Common myeloid progenitor, CD34-positive (primary cell): ENCODE measurements around the gene KCNB1.

ENCODE experiments used
- CTCF ChIA-PET: fragments of 350-600 bp; sonication (Branson Sonifier 250); formaldehyde crosslinking; loops from one replicate; lab custom pipeline; 2021; ENCODE audit warnings: antibody characterized with exemption; lab: Charles Lee
- POLR2A ChIA-PET: fragments of 350-600 bp; sonication (Branson Sonifier 250); formaldehyde crosslinking; loops from one replicate; lab custom pipeline; 2021; ENCODE audit warnings: antibody characterized with exemption; lab: Charles Lee
- DNase-seq, 3 donors: peaks; one replicate each; pipeline versions ENCODE4 v3.0.0 to v3.0.0-alpha.2; 2013
- H3K27ac ChIP-seq, 2 experiments: 1 replicate in 1 of 2; 2 replicates in 1 of 2; pipeline ENCODE4 v1.7.0; 2013; ENCODE audit warnings: inconsistent platforms in 2 of 2, low read length in 2 of 2, mild to moderate bottlenecking in 2 of 2, low read depth in 1 of 2, moderate library complexity in 1 of 2; ENCODE audit not compliant: severe bottlenecking in 2 of 2, insufficient read depth in 1 of 2, poor library complexity in 1 of 2
- H3K27me3 ChIP-seq, 5 experiments: replicated peaks in 2 of 5; 1 replicate in 3 of 5; 2 replicates in 2 of 5; pipeline versions ENCODE4 v1.6.1 to v1.7.0; 2013; ENCODE audit warnings: low read length in 4 of 5, mild to moderate bottlenecking in 2 of 5, moderate library complexity in 2 of 5, inconsistent platforms in 1 of 5; ENCODE audit not compliant: insufficient read depth in 5 of 5, control insufficient read depth in 4 of 5
- H3K36me3 ChIP-seq, 4 experiments: 1 replicate in 2 of 4; 2 replicates in 2 of 4; pipeline versions ENCODE4 v1.6.1 to v1.7.0; 2013; ENCODE audit warnings: low read length in 3 of 4, control low read depth in 1 of 4, mild to moderate bottlenecking in 1 of 4; ENCODE audit not compliant: control insufficient read depth in 4 of 4, insufficient read depth in 4 of 4
- H3K4me1 ChIP-seq, 4 experiments: 1 replicate in 3 of 4; 2 replicates in 1 of 4; pipeline versions ENCODE4 v1.6.1 to v1.7.1; 2013; ENCODE audit warnings: low read length in 3 of 4, mild to moderate bottlenecking in 3 of 4, control low read depth in 1 of 4, inconsistent platforms in 1 of 4, moderate library complexity in 1 of 4; ENCODE audit not compliant: control insufficient read depth in 4 of 4, insufficient read depth in 4 of 4; ENCODE audit errors: control extremely low read depth in 1 of 4
- H3K4me3 ChIP-seq, 7 experiments: 1 replicate in 4 of 7; 2 replicates in 3 of 7; pipeline versions ENCODE4 v1.5.1 to v1.7.0; 2013; ENCODE audit warnings: mild to moderate bottlenecking in 7 of 7, low read length in 6 of 7, moderate library complexity in 6 of 7, inconsistent platforms in 2 of 7, low read depth in 2 of 7, control low read depth in 1 of 7; ENCODE audit not compliant: insufficient read depth in 4 of 7, control insufficient read depth in 1 of 7; ENCODE audit errors: extremely low read depth in 1 of 7
- H3K9me3 ChIP-seq, 5 experiments: 1 replicate in 4 of 5; 2 replicates in 1 of 5; pipeline versions ENCODE4 v1.6.1 to v1.7.1; 2013; ENCODE audit warnings: low read length in 4 of 5, mild to moderate bottlenecking in 2 of 5, inconsistent platforms in 1 of 5, low read depth in 1 of 5, moderate library complexity in 1 of 5; ENCODE audit not compliant: control insufficient read depth in 4 of 5, insufficient read depth in 2 of 5; ENCODE audit errors: control extremely low read depth in 1 of 5
- WGBS: methylation state at CpG from one replicate; pipeline ENCODE4 v1.1.5; 2013; ENCODE audit not compliant: insufficient coverage; 5-methylcytosine and 5-hydroxymethylcytosine counted together

Gene KCNB1

GRCh38 chr20:49330701-49331615 is 151.5 kb downstream of the KCNB1 start:
- POLR2A ChIA-PET: no interaction called here
- no peak for DNase-seq
- Histone ChIP-seq H3K27ac (no peak overlapping the region), H3K36me3 (no peaks in the 10 kb centered on the region), H3K4me3 (no peak overlapping the region), H3K27me3 (peaks cover 0 to 3% (median 0%) of the 10 kb centered on the region in 5 experiments), H3K9me3 (no peaks in the 10 kb centered on the region), H3K4me1 (no peaks in the 10 kb centered on the region)
- WGBS: 95% methylated on average over 3 of the region's 3 CpGs
- CTCF ChIA-PET: interaction anchor here (0.6 to 8.5 kb wide), 12 partner anchors 9 to 280 kb away, joined by 3 to 55 read pairs (median 5); no protein-coding TSS in a partner anchor

GRCh38 chr20:49328790-49329189 is 153.7 kb downstream of the KCNB1 start:
- no peaks in the 10 kb centered on the region for H3K9me3 ChIP-seq
- H3K27me3 ChIP-seq: peaks cover 0 to 3% (median 0%) of the 10 kb centered on the region in 5 experiments
- no peak overlapping the region for H3K27ac ChIP-seq
- ChIA-PET POLR2A (no interaction called here), CTCF (interaction anchor here (0.6 to 1.2 kb wide), 5 partner anchors 10 to 182 kb away, joined by 3 to 4 read pairs (median 4); no protein-coding TSS in a partner anchor)
- H3K4me3 ChIP-seq: no peak overlapping the region
- no peak for DNase-seq
- peaks cover 0 to 10% (median 9%) of the 10 kb centered on the region in 4 experiments for H3K4me1 ChIP-seq
- no peaks in the 10 kb centered on the region for H3K36me3 ChIP-seq

- no peaks in the 10 kb centered on the region for H3K36me3 ChIP-seq
- ChIA-PET POLR2A (no interaction called here), CTCF (interaction anchor here (1.2 to 7.5 kb wide), 3 partner anchors 7 to 208 kb away, joined by 3 to 43 read pairs (median 4); no protein-coding TSS in a partner anchor)
- 89% methylated on average over 5 of the region's 10 CpGs for WGBS
- H3K27ac ChIP-seq: no peak overlapping the region
- peaks cover 0 to under 1% (median 0%) of the 10 kb centered on the region in 5 experiments for H3K27me3 ChIP-seq
- no peaks in the 10 kb centered on the region for H3K9me3 ChIP-seq
- H3K4me1 ChIP-seq: peaks cover 0 to 18% (median 12%) of the 10 kb centered on the region in 4 experiments
- no peak for DNase-seq
- H3K4me3 ChIP-seq: no peak overlapping the region
These were observed 156.4 kb downstream of the KCNB1 start for GRCh38 chr20:49326026-49326425.

GRCh38 chr20:49324306-49324705 is 158.2 kb downstream of the KCNB1 start:
- H3K27me3 ChIP-seq: peaks cover 0 to 16% (median 6%) of the 10 kb centered on the region in 5 experiments
- H3K4me3 ChIP-seq: no peak overlapping the region
- peaks cover 0 to 32% (median 16%) of the 10 kb centered on the region in 4 experiments for H3K4me1 ChIP-seq
- ChIA-PET CTCF (interaction anchor here (1.0 to 7.5 kb wide), 11 partner anchors 8 to 79 kb away, joined by 3 to 83 read pairs (median 4); partner anchors contain the start of gene ZNFX1), POLR2A (interaction anchor here (1.0 to 1.2 kb wide), 2 partner anchors 76 to 78 kb away, joined by 4 to 5 read pairs; no protein-coding TSS in a partner anchor)
- no peaks in the 10 kb centered on the region for H3K9me3 ChIP-seq
- peak overlapping the region; percentile 74 to 82 for H3K27ac ChIP-seq
- DNase-seq: peak in 1 of 3 donors; percentile 14
- WGBS: 89% methylated on average over 5 of the region's 5 CpGs
- no peaks in the 10 kb centered on the region for H3K36me3 ChIP-seq

GRCh38 chr20:49323622-49324238 is 158.7 kb downstream of the KCNB1 start:
- peaks cover 0 to 22% (median 7%) of the 10 kb centered on the region in 5 experiments for H3K27me3 ChIP-seq
- H3K9me3 ChIP-seq: no peaks in the 10 kb centered on the region
- CTCF ChIA-PET: interaction anchor here (0.7 to 7.5 kb wide), 15 partner anchors 9 to 87 kb away, joined by 3 to 83 read pairs (median 3); partner anchors contain the start of gene ZNFX1
- H3K27ac ChIP-seq: peak overlapping the region; percentile 74 to 82
- peak; percentile 94 to 99 (median 98) for DNase-seq
- H3K36me3 ChIP-seq: no peaks in the 10 kb centered on the region
- H3K4me1 ChIP-seq: peaks cover 0 to 38% (median 21%) of the 10 kb centered on the region in 4 experiments
- 0% methylated on average over 4 of the region's 9 CpGs for WGBS
- POLR2A ChIA-PET: interaction anchor here (0.6 to 1.2 kb wide), 4 partner anchors 38 to 78 kb away, joined by 3 to 5 read pairs (median 4); no protein-coding TSS in a partner anchor
- peak overlapping the region in 1 of 7 experiments; percentile 28 for H3K4me3 ChIP-seq

GRCh38 chr20:49320460-49320859 is 162.0 kb downstream of the KCNB1 start:
- POLR2A ChIA-PET: interaction anchor here (1.1 kb wide), 1 partner anchor 41 kb away, joined by 3 read pairs; no protein-coding TSS in a partner anchor
- CTCF ChIA-PET: interaction anchor here (0.8 to 7.5 kb wide), 12 partner anchors 12 to 103 kb away, joined by 3 to 83 read pairs (median 5); no protein-coding TSS in a partner anchor
- Histone ChIP-seq H3K27ac (no peak overlapping the region), H3K4me3 (no peak overlapping the region), H3K9me3 (peaks cover 0 to 5% (median 0%) of the 10 kb centered on the region in 5 experiments), H3K27me3 (peaks cover 7 to 35% (median 15%) of the 10 kb centered on the region in 5 experiments), H3K36me3 (no peaks in the 10 kb centered on the region), H3K4me1 (peaks cover 0 to 47% (median 29%) of the 10 kb centered on the region in 4 experiments)
- WGBS: 0% methylated on average over 1 of the region's 1 CpG
- DNase-seq: peak; percentile 48 to 64 (median 61)
